Measurements from ENCODE around the gene COL24A1. TPM values are rescaled to one million over a fixed set of nuclear protein-coding genes. Genes with fewer than 3 reads are reported as not detected.

The COL24A1 gene
- total RNA-seq, 1 experiment from 2014 or later, result 1.1 TPM

DNA sequence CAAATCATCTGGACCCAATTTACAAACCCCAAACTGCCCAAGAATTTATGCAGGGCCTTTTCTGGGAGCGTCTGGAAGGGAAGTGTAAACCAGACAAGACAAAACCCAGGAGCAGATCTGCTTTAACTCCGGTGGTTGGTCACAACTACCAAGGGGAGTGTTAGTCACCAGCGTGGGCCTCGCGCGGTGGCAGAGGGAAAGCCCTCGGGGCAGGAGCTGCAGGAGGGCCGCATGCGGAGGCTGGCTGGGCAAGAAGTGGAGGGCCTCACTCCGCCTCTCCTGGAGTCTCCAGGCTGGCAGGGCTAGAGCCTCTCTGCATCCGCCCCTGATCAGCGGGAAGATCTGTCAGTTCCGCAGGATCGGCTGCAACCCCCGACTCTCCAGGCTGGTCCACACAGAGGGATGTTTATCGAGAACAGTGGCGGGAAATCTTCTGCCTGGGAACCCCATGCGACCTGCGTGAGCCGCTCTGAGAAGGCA, 2.0 kb downstream of the COL24A1 start (continued):
- TF ChIP-seq ZNF425 (CRISPR knock-in tag; conservative IDR thresholded peaks at IDR 0.05) (no peak), ZNF232 (CRISPR knock-in tag; IDR thresholded peaks at IDR 0.05) (no peak)

DNA sequence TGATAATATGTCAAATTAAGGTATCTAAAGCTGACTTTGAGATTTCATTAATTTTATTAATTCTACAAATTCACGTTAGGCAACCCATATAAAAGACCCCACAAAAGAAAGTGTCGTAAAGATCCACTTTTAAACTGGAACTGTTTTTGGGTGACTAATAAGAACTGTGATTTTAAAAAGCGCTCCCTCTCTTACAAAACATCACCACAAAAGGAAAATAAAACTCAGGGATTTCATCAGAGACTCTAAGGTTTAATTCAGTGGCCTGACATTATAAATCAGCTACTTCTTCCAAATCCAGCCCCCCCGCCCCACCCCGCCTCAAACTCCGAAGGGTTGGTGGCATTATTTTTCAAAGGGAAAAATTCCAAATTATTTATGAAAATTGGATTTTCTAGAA, 2.7 kb downstream of the COL24A1 start:
- Mint-ChIP-seq H3K27ac (no peak overlapping the region), H3K36me3 (no peaks in the 10 kb centered on the region), H3K4me1 (peaks cover 19% of the 10 kb centered on the region), H3K4me3 (no peak overlapping the region), H3K27me3 (ENCODE audit: low read depth) (peaks cover 59% of the 10 kb centered on the region), H3K9me3 (no peaks in the 10 kb centered on the region)
- DNase-seq (ENCODE audit: low spot score) (no peak), ATAC-seq (no peak)
- ChIA-PET POLR2A (no interaction called here), CTCF (no interaction called here)
- TF ChIP-seq CREM (CRISPR knock-in tag; IDR thresholded peaks at IDR 0.05) (no peak), ZNF121 (CRISPR knock-in tag; IDR thresholded peaks at IDR 0.05) (no peak), GRHL2 (CRISPR knock-in tag; IDR thresholded peaks at IDR 0.05; ENCODE audit: insufficient replicate concordance, severe bottlenecking) (no peak), ETV6 (CRISPR knock-in tag; IDR thresholded peaks at IDR 0.05) (no peak), FOXJ3 (CRISPR knock-in tag; IDR thresholded peaks at IDR 0.05; ENCODE audit: borderline replicate concordance) (no peak), ZNF423 (CRISPR knock-in tag; IDR thresholded peaks at IDR 0.05) (no peak), STAT6 (CRISPR knock-in tag; conservative IDR thresholded peaks at IDR 0.05; ENCODE audit: low read depth) (no peak), GTF2I (CRISPR knock-in tag; conservative IDR thresholded peaks at IDR 0.05) (no peak), NFE2L1 (CRISPR knock-in tag; IDR thresholded peaks at IDR 0.05) (no peak)
- TF ChIP-seq, protein P1, sequence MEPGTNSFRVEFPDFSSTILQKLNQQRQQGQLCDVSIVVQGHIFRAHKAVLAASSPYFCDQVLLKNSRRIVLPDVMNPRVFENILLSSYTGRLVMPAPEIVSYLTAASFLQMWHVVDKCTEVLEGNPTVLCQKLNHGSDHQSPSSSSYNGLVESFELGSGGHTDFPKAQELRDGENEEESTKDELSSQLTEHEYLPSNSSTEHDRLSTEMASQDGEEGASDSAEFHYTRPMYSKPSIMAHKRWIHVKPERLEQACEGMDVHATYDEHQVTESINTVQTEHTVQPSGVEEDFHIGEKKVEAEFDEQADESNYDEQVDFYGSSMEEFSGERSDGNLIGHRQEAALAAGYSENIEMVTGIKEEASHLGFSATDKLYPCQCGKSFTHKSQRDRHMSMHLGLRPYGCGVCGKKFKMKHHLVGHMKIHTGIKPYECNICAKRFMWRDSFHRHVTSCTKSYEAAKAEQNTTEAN (CRISPR knock-in tag; IDR thresholded peaks at IDR 0.05), result no peak

DNA sequence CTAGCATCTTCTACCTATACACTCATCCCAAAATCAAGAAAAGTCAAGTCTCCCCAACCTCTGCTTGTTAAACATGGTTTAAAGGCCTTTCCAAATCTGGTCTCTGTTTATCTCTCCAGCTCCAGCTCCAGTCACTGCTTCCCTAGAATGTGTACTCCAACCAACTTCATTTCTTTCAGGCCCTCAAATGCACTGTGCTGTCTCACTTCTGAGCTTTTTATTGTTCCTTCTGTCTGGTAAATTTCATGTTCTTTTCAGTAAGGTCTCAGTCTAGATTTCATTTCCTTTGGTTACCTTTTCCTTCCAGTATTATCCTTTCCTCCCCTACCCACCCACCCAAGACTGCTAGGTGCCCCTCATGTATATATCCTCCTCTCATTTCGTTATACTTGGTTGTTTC, 3.7 kb downstream of the COL24A1 start:
- ATAC-seq, result no peak
- ChIA-PET CTCF (no interaction called here), POLR2A (no interaction called here)
- no peak for DNase-seq (ENCODE audit: low spot score)
- Mint-ChIP-seq H3K27ac (no peak overlapping the region), H3K9me3 (no peaks in the 10 kb centered on the region), H3K36me3 (no peaks in the 10 kb centered on the region), H3K27me3 (ENCODE audit: low read depth) (peaks cover 59% of the 10 kb centered on the region), H3K4me3 (no peak overlapping the region), H3K4me1 (peaks cover 19% of the 10 kb centered on the region)
- TF ChIP-seq ATF3 (CRISPR knock-in tag; conservative IDR thresholded peaks at IDR 0.05) (no peak), GTF2I (CRISPR knock-in tag; conservative IDR thresholded peaks at IDR 0.05) (no peak), CREM (CRISPR knock-in tag; IDR thresholded peaks at IDR 0.05) (no peak), TEAD4 (CRISPR knock-in tag; IDR thresholded peaks at IDR 0.05) (no peak), MYBL2 (CRISPR knock-in tag; IDR thresholded peaks at IDR 0.05) (no peak), PRDM15 (CRISPR knock-in tag; IDR thresholded peaks at IDR 0.05) (no peak), ZBTB21 (CRISPR knock-in tag; IDR thresholded peaks at IDR 0.05; ENCODE audit: borderline replicate concordance) (no peak), ATF2 (CRISPR knock-in tag; IDR thresholded peaks at IDR 0.05; ENCODE audit: borderline replicate concordance, low read depth) (no peak), ELF4 (CRISPR knock-in tag; IDR thresholded peaks at IDR 0.05; ENCODE audit: low read depth) (no peak)
- TF ChIP-seq, protein P2, sequence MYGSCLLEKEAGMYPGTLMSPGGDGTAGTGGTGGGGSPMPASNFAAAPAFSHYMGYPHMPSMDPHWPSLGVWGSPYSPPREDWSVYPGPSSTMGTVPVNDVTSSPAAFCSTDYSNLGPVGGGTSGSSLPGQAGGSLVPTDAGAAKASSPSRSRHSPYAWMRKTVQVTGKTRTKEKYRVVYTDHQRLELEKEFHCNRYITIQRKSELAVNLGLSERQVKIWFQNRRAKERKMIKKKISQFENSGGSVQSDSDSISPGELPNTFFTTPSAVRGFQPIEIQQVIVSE (CRISPR knock-in tag; IDR thresholded peaks at IDR 0.05; ENCODE audit: borderline replicate concordance), result no peak
